GM12864 (cell line): ENCODE results near the gene COL27A1.

Source experiments
- DNase-seq: peaks from one replicate; pipeline ENCODE4 v3.0.0-alpha.2; 2011; ENCODE audit warnings: low read depth
- H3K4me3 ChIP-seq: 2 replicates; pipeline ENCODE4 v1.5.1; 2011; ENCODE audit warnings: mild to moderate bottlenecking, low read depth, low read length, control low read depth
- CTCF ChIP-seq: IDR thresholded peaks from 2 replicates; pipeline ENCODE4 v1.5.1; 2011; ENCODE audit warnings: low read depth, mild to moderate bottlenecking, moderate library complexity, low read length, control low read depth, inconsistent platforms; ENCODE audit errors: missing control alignments

The COL27A1 gene

DNA sequence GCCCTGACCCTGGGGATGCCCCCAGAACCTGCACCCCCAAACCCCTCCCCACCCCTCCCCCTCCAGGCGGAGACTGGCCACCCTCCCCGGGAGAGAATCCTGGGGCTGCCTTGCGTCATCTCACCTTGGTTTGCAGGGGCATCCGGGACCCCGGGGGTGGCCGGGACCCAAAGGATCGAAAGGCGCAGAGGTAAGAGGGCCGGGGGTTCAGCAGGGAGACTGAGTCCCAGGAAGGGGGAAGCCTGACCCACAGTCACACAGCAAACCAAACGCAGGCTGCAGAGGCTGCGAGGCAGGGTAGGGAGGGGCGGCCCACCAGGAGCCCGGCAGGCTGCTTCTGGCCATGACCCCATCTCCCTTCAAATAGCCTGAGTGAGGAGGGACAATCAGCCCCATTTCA lies 133.8 kb downstream of the COL27A1 start:
- TF ChIP-seq CTCF: no peak
- no peak overlapping the region for H3K4me3 ChIP-seq
- no peak for DNase-seq

- H3K4me3 ChIP-seq: no peak overlapping the region
- no peak for TF ChIP-seq CTCF
- DNase-seq: no peak
Measured at GRCh38 chr9:114289571-114290481, 134.5 kb downstream of the COL27A1 start.

- no peak overlapping the region for H3K4me3 ChIP-seq
- TF ChIP-seq CTCF: no peak
- DNase-seq: no peak
Measured at GRCh38 chr9:114290561-114290986, 135.2 kb downstream of the COL27A1 start.

- no peak overlapping the region for H3K4me3 ChIP-seq
- peak; percentile 83 for TF ChIP-seq CTCF
- no peak for DNase-seq
Measured at GRCh38 chr9:114291064-114291474, 135.7 kb downstream of the COL27A1 start.

DNA sequence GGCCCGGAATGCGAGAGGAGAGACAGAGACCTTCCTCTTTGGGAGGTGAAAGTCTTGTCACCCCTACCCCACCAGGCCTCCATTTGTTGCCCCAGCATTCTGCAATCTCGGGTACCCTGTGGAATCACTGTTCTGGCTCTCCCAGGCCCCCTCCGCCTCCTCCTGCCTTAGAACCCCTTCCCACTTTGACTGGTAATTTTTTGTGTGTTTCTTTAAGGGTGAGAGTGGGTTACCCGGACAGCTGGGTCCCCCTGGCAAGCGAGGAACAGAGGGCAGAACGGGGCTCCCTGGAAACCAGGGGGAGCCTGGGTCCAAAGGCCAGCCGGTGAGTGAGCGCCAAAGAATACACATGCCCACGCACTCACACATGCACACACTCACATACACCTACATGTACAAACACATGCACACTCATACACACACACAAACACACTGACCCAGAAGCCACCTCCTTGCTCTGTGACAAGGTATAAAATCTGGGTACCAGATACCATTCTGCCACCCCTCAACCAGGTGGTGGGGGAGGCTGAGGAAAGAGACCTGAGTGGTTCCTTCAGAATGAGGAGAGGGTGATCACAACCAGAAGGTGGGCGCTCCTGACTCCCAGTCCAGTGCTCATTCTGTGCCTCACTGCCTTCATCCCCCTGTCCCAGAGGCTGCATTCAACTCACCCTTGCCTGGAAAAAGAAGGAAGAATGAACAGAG lies 136.7 kb downstream of the COL27A1 start:
- no peak for DNase-seq
- no peak for TF ChIP-seq CTCF
- no peak overlapping the region for H3K4me3 ChIP-seq

DNA sequence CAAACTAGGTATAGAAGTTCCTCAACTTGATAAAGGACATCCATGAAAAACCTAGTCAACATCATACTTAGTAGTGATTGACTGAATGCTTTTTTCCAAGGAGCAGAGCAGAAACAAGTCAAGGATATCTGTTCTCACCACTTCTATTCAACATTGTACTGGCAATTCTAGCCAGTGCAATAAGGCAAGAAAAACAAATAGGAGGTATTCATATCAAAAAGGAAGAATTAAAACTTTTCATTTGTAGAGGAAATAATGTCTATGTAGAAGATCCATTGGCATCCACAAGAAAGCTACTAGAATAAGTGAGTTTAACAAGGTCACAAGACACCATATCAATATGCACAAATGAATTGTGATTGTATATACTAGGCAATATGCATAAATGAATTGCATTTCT lies 139.3 kb downstream of the COL27A1 start:
- no peak for DNase-seq
- no peak overlapping the region for H3K4me3 ChIP-seq
- TF ChIP-seq CTCF: no peak

DNA sequence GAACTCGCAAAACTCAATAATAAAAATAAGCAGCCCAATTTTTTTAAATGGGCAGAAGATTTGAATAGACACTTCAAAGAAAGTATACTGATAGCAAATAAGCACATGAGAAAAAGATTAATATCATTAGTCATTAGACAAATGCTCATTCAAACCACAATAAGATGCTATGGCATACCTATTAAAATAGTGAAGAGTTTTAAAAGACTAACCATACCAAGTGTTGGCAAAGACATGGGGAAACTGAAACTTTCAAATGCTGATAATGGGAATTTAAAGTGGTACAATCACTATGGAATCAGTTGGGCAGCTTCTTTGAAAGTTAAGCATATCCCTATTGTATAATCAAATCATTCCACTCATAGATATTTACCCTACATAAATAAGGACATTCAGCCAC lies 141.0 kb downstream of the COL27A1 start:
- TF ChIP-seq CTCF: no peak
- no peak for DNase-seq
- no peak overlapping the region for H3K4me3 ChIP-seq
